NCI-H1105 (cell line): ENCODE measurements around the gene DLG2.
"Not testable (repeated sequence)": the region's sequence is repeated elsewhere in the genome, so short reads cannot be mapped to it uniquely, and the experiment has no call there.

Source experiments
- DNase-seq: peaks from one replicate; lab custom pipeline; 2025; lab: John Stamatoyannopoulos, UW

DLG2 gene

DNA sequence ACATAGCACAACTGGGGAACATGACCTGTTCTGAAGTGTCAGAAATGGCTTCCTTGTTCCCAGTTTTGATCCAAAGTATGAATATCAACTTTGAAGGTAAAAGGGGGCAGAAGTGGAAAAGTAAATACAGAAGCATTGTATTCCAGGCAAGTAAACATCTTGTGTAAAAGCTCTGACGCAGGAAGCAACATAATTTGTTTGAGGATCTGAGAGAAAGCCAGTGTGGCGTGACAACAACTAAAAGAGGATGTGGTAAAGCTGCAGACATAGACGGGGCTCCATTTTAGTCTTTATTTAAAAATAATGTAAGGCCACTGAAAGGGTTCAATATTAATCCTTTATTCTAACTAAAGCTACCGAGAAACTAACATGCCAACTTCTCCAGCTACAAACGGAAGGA is 310.2 kb downstream of the DLG2 start:
- DNase-seq: no peak

DNA sequence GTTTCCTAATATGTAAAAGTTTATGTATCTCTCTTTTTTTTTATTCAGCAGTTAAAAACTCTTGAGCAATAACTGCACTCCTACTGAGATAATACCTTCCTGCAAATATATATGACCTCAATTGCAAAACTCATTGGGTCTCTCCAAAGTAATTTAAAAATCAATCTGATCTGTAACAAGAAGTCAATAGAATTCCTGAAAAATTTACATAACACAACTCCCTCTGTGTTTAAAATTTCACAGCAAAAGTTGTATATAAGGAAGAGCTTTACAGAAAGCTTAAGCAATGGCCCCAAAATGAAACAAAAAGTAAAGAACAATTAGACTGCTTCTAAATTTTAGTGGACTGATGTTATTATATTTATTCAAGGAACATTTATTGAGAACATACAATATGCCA is 313.4 kb downstream of the DLG2 start:
- DNase-seq: no peak

DNA sequence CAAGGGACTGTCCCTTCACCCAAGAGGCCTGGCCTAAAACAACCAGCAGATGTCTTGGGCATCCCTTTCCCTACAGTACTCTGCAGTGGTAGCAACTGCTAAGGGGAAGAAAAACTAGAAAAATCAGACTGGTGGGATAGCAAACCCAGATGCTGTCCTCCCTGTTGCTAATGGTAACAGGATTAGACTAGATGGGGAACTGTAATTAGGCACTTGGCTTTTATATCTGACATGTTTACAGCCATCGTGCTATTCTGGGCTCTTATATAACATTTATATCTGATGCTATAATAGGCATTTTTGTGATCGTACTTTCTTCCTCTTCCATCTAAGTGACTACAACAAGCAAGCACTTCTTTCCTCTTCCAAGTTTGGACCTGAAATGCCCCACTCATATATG is 316.7 kb downstream of the DLG2 start:
- no peak for DNase-seq

- no peak for DNase-seq
These were observed 319.8 kb downstream of the DLG2 start for GRCh38 chr11:85307366-85307765.

DNA sequence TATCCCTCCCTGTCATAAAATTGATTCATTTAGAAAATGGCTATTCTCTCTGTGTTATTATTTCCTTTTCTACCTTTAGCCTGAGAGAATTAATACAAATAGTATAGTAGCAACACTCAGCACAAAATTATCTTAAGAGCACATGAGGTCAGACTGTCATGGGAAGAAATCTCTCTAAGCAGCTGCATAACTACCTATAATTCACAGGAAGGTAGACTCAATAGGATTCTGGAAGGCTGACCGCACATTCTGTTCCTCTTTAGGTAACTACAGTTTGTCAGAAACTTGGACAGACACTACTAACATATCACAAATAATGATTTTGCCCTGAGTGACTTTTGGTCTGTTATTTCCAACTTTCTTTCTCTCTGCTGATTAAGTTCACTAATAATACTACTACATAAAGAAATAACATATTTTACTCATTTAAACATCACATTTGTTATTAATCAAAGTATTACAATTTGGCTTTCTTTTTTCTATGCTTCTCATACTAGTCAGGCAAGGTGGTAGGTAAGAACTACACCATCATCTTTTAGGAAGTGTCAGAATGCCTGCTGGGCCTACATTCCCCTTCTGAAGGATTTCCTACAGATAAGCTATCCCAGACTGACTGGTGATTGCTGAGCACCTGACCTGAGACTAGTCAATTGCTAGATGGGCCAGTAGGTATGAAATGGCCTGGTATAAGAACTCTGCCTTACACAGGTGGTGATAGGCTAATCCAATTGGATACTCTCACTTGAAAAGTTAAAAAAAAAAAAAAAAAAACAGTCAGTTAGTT is 325.1 kb downstream of the DLG2 start:
- no peak for DNase-seq

DNA sequence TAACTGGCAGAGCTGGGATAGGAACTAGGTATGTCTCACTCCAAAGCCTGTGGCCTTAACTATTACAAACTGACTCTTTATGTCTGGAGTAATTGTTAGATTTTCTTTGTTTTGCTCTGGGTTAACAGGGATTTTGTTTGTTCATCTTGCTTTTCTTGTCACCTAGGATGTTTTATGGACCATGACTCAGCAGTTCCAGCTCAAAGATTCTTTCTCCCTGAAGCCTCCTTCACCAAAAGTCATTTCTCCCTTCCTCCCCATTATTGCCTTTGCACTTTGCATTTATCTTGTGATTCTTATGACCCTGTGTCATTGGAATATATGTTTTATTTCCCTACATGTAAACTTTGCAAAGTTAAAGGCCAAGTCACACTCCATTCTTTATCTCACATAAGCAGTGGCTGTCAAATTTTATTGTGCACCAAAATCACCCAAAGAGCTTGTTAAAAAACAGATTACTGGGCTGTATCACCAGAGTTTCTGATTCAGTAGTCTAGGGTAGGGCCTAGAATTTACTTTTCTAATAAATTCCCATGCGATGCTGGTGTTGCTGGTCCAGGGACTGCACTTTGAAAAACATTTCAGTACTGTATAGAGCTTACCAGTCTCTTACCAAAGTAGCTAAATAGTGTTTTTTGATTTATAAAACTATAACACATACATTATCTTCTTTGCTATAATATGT is 327.7 kb downstream of the DLG2 start:
- no peak for DNase-seq

DNA sequence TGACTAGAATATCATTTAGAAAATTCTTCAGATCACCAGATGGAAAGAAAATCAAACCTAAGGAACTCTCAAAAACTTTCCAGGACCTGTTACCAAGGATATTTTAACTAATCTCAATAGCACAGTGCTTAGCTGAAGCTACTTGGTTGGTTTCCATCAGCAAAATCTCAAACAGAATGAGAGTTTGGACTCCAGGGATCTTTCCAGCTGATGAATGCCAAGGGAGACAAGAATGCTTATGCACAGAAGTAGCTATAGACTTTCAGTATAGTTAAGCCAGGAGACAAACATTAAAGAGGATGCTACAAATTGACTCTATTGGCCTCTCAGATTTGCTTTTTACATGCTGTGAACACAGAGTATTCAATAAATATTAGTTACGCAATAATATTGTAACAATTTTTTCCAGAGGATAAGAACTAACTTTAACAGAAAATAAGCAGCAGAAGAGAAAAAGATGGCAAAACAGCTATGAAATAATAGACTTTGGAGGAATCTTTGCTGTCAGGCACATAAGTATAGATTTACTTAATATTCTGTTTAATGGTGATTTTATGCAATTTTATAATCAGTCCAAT is 331.4 kb downstream of the DLG2 start:
- DNase-seq: no peak

DNA sequence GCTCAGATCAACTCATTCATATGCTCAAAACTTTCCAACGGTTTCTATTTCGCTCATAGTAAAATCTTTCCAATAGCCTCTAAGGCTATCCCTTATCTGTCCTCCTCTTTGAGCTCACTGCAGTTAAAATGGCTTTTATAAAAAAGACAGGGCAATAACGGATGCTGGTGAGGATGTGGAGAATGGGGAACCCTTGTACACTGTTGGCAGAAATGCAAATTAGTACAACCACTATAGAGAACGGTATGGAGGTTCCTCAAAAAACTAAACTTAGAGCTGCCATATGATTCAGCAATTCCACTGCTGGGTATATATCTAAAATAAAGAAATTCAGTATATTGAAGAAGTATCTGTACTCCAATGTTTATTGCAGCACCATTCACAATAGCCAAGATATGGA is 345.6 kb downstream of the DLG2 start:
- DNase-seq: no peak

GRCh38 chr11:85279267-85279666 is 347.9 kb downstream of the DLG2 start:
- no peak for DNase-seq

DNA sequence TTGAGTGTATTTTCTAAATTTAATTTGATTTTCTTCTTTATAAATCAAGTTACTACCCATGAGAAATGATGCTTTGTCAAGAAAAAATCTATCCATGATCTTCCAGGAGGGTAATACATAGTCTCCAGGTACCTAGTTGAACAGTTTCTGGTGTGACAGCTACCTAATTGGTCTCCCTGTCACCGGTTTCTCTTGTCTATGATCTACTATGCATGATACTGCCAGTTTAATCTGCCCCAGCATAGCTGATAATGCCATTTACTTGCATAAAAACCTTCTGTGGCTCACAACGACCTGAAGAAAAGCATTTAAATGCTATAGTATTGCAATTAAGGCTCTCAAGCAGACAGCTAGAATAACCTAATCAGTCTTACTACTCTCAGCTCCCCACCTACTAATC is 349.5 kb downstream of the DLG2 start:
- DNase-seq: no peak

- DNase-seq: no peak
These were observed 350.8 kb downstream of the DLG2 start for GRCh38 chr11:85276332-85276731.

GRCh38 chr11:85270315-85270714 is 356.8 kb downstream of the DLG2 start:
- DNase-seq: not testable (repeated sequence)

DNA sequence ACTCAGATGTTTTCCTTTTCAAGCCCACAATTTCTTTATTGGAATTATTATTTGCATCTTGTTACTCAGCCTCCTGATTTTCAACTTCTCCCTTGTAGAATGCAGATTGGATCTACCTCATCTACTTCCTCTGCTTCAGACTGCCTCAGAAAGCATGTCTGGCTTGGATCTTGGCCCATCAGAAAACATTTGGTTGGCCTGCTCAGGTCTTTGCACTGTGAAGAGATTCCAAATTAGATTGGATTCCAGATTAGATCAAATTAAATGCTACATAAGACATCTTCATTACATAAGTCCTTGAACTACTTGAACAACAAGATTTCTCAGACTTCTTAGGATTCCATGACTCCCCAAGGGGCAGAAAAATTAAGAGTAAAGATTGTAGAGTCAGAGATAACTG is 358.0 kb downstream of the DLG2 start:
- no peak for DNase-seq

GRCh38 chr11:85266646-85267045 is 360.5 kb downstream of the DLG2 start:
- no peak for DNase-seq

- DNase-seq: no peak
These were observed 363.8 kb downstream of the DLG2 start for GRCh38 chr11:85263328-85263727.

DNA sequence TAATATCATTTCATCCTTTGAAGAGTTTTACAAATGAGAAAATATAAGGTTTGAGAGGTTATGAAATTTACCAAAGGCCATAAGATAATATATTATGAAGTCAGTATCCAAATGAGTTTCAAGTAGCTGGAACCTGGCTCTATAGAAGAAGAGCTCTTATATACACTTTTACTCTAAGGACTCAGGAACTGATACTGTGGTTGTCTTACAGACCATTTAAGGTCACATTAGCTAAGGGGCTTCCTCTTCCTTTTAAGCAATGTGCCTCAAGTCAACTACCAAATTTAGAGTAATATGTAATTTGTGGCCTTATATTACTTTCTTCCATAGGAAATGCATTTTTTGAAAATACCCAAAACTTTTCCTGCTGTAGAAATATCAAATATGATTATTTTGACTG is 369.3 kb downstream of the DLG2 start:
- no peak for DNase-seq

GRCh38 chr11:85256433-85256832 is 370.7 kb downstream of the DLG2 start:
- DNase-seq: no peak

DNA sequence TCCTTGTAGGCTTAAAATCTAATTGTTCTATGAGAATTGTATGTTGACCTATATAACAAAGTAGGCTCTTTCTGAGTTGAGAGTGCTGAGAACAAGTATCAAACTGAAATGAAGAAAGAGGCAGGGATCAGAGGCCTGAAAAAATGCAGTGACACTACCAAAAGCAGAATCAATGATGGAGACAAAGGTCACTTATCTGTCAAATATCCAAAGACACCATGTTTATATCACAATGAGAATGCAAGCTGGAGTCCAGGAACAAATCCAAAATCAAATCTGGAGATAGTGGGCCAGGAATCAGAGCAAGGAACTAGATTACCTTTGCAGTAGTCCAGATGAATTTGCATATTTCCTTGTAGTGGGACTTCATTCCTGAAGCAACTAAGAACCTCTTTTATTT is 377.7 kb downstream of the DLG2 start:
- no peak for DNase-seq

- no peak for DNase-seq
These were observed 379.3 kb downstream of the DLG2 start for GRCh38 chr11:85247797-85248196.

DNA sequence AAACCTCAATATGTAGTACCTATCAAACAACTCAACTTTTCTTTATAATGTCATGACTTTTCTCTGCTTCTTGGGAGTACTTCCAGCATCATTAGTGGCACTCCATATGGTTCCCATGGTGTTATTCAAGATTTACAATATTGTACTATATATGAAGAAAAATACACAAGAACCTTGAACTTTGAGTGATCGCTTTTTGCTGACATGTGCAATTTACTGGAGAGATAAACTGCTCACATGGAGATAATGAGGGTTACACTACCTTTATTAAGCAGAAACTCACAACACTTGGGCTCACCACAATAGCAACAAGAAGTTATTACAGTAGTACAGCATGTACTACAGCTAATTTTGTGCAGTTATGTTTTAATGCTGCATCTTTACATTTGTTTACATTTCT is 388.2 kb downstream of the DLG2 start:
- DNase-seq: no peak

DNA sequence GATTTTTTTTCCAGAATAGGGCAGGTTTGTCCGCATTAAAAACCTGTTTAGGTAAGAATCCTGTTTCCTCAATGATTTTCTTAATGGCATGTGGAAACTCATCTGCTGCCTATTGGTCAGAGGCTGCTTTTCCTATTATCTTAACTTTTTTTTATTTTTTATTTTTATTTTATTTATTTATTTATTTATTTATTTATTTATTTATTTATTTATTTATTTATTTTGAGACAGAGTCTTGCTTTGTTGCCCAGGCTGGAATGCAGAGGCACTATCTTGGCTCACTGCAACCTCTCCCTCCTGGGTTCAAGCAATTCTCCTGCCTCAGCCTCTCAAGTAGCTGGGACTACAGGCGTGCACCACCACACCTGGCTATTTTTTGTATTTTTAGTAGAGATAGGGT is 389.1 kb downstream of the DLG2 start:
- not testable (repeated sequence) for DNase-seq

- DNase-seq: no peak
These were observed 390.9 kb downstream of the DLG2 start for GRCh38 chr11:85236211-85236610.

- no peak for DNase-seq
These were observed 394.6 kb downstream of the DLG2 start for GRCh38 chr11:85232559-85232958.
